OCI-LY7 (cell line): ENCODE data around the gene ACBD3. TPM values are rescaled to one million over a fixed set of nuclear protein-coding genes. Genes with fewer than 3 reads are reported as not detected.

Source experiments
- BruUV-seq: library from RNA; stranded (reverse); fragments of 400-500 nt; replicated peaks from 2 replicates; lab custom pipeline; 2021; lab: Mats Ljungman, UMichigan
- CTCF ChIA-PET: fragments of 300-600 bp; sonication (Branson Sonifier 250); formaldehyde crosslinking; loops from one replicate; lab custom pipeline; 2022; ENCODE audit warnings: antibody characterized with exemption; ENCODE audit not compliant: unreplicated experiment; lab: Charles Lee
- POLR2A ChIA-PET: fragments of 300-600 bp; sonication (Branson Sonifier 250); formaldehyde crosslinking; loops from one replicate; lab custom pipeline; 2022; ENCODE audit warnings: antibody characterized with exemption; lab: Charles Lee
- DNase-seq: peaks from one replicate; pipeline ENCODE4 v3.0.0-alpha.2; 2015; ENCODE audit warnings: low spot score
- H2AFZ ChIP-seq: fragments of 200-600 bp; sonication (generic), shearing (Covaris generic); 2 replicates; pipeline ENCODE4 v1.6.1; 2014; ENCODE audit warnings: mild to moderate bottlenecking, antibody characterized with exemption, low read length, moderate library complexity
- H3K27ac ChIP-seq: fragments of 200-600 bp; sonication (generic); 2 replicates; pipeline ENCODE4 v1.5.1; 2014; ENCODE audit warnings: mixed run types, low read depth, mild to moderate bottlenecking, moderate library complexity, low read length, inconsistent platforms; ENCODE audit not compliant: poor library complexity, severe bottlenecking
- H3K36me3 ChIP-seq: fragments of 200-600 bp; sonication (generic); 2 replicates; pipeline ENCODE4 v1.6.1; 2014; ENCODE audit warnings: mild to moderate bottlenecking, antibody characterized with exemption, low read length, moderate library complexity, mixed read lengths; ENCODE audit not compliant: insufficient read depth
- H3K4me1 ChIP-seq: fragments of 200-600 bp; sonication (generic); 2 replicates; pipeline ENCODE4 v1.5.1; 2014; ENCODE audit warnings: mild to moderate bottlenecking, low read length; ENCODE audit not compliant: insufficient read depth, poor library complexity, severe bottlenecking
- H3K4me2 ChIP-seq: fragments of 200-600 bp; sonication (generic); 2 replicates; pipeline ENCODE4 v1.6.1; 2014; ENCODE audit warnings: mild to moderate bottlenecking, low read length
- H3K4me3 ChIP-seq: fragments of 200-600 bp; sonication (generic); 2 replicates; pipeline ENCODE4 v1.5.1; 2014; ENCODE audit warnings: mild to moderate bottlenecking, low read depth, low read length; ENCODE audit not compliant: poor library complexity, severe bottlenecking
- H3K79me2 ChIP-seq: fragments of 200-600 bp; sonication (generic); 2 replicates; pipeline ENCODE4 v1.6.1; 2016; ENCODE audit warnings: low read depth, mild to moderate bottlenecking, low read length, moderate library complexity, mixed read lengths; ENCODE audit not compliant: insufficient read depth
- H3K9me2 ChIP-seq: fragments of 200-600 bp; sonication (generic); 2 replicates; pipeline ENCODE4 v1.6.1; 2016; ENCODE audit warnings: mild to moderate bottlenecking, low read length, mixed read lengths; ENCODE audit not compliant: insufficient read depth
- H3K9me3 ChIP-seq: fragments of 200-600 bp; sonication (generic); 2 replicates; pipeline ENCODE4 v1.6.1; 2014; ENCODE audit warnings: mild to moderate bottlenecking, mixed run types, low read length, mixed read lengths
- H4K20me1 ChIP-seq: fragments of 200-600 bp; sonication (generic); 2 replicates; pipeline ENCODE4 v1.6.1; 2014; ENCODE audit warnings: mild to moderate bottlenecking, antibody characterized with exemption, low read length, moderate library complexity, mixed read lengths; ENCODE audit not compliant: insufficient read depth
- EZH2phosphoT487 ChIP-seq: fragments of 200-600 bp; sonication (generic); IDR thresholded peaks from 2 replicates; pipeline ENCODE4 v1.6.1; 2018; ENCODE audit warnings: low read depth, borderline replicate concordance, mild to moderate bottlenecking, mixed run types, antibody characterized with exemption, low read length, moderate library complexity, mixed read lengths
- intact Hi-C: fragments of 100-400 bp; cut with micrococcal nuclease; formaldehyde crosslinking; loops from one replicate; pipeline ENCODE4 v1.10.0; 2022; ENCODE audit not compliant: unreplicated experiment
- total RNA-seq, 2 experiments: library from RNA; depleted of rRNA in 1 of 2; stranded (reverse); fragments of >200 nt in 1 of 2; shearing (Covaris generic) in 1 of 2; gene quantifications; 2 replicates each; pipeline ENCODE4 v1.2.3, GENCODE V29; 2014 to 2022
- TF ChIP-seq, protein P1 (sequence below): fragments of 200-600 bp; sonication (generic); conservative IDR thresholded peaks from 2 replicates; pipeline ENCODE4 v1.5.1; 2014; ENCODE audit warnings: mild to moderate bottlenecking, antibody characterized with exemption, low read length, moderate library complexity, mixed read lengths

ACBD3 gene
- total RNA-seq, 2 experiments from 2014 or later, result 30.3 to 51.7 TPM

DNA sequence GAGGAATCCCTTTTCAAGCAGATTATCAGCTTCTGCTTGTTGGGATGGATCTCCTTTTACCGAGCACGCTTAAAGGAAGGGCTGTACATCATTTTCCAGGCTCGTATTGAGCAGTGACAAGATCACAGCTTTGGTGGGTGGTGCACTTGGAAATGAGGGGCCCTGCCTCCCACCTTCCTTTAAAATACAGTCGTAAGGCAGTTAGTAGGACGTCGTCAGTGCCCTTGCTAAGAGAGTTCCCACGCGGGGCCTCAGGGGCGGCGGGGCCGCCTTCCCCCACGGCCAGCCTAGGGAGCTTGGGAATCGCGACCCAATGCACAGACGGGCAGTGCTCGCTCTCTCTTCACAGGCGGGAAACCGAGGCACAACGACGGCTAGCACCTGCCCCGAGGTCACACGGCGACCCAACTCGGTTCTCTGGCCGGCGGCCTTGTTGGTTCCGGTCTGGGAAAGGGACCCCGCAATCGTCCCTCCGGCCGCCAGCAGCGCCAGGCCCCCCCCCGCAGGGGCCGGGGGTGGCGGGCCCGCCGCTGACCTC is 65.4 kb downstream of the ACBD3 start:
- H3K4me1 ChIP-seq, result peaks cover 61% of the 10 kb centered on the region
- no peaks in the 10 kb centered on the region for H3K36me3 ChIP-seq
- ChIA-PET CTCF (interaction anchor here (0.8 kb wide), 1 partner anchor 56 kb away, joined by 7 read pairs; no protein-coding TSS in a partner anchor), POLR2A (interaction anchor here (0.7 to 1.6 kb wide), 5 partner anchors 9 to 197 kb away, joined by 3 to 10 read pairs (median 3); partner anchors contain the start of gene PYCR2)
- peak overlapping the region; percentile 75 for H3K4me3 ChIP-seq
- intact Hi-C loops, result loop anchor here (1.0 to 5.0 kb wide), 4 partner anchors 10 to 640 kb away; no protein-coding TSS in a partner anchor
- no TSS peak for BruUV-seq
- H3K9me2 ChIP-seq, result no peaks in the 10 kb centered on the region
- no peak for DNase-seq
- H4K20me1 ChIP-seq, result no peaks in the 10 kb centered on the region
- TF ChIP-seq, protein P1, sequence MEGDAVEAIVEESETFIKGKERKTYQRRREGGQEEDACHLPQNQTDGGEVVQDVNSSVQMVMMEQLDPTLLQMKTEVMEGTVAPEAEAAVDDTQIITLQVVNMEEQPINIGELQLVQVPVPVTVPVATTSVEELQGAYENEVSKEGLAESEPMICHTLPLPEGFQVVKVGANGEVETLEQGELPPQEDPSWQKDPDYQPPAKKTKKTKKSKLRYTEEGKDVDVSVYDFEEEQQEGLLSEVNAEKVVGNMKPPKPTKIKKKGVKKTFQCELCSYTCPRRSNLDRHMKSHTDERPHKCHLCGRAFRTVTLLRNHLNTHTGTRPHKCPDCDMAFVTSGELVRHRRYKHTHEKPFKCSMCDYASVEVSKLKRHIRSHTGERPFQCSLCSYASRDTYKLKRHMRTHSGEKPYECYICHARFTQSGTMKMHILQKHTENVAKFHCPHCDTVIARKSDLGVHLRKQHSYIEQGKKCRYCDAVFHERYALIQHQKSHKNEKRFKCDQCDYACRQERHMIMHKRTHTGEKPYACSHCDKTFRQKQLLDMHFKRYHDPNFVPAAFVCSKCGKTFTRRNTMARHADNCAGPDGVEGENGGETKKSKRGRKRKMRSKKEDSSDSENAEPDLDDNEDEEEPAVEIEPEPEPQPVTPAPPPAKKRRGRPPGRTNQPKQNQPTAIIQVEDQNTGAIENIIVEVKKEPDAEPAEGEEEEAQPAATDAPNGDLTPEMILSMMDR, result no peak
- no peak for TF ChIP-seq EZH2phosphoT487
- H3K27ac ChIP-seq, result peak overlapping the region; percentile 95
- H3K79me2 ChIP-seq, result no peaks in the 10 kb centered on the region
- H3K4me2 ChIP-seq, result peak overlapping the region; percentile 93
- peak overlapping the region; percentile 62; the same call in 1 of the 2 replicates for H2AFZ ChIP-seq
- no peaks in the 10 kb centered on the region for H3K9me3 ChIP-seq

DNA sequence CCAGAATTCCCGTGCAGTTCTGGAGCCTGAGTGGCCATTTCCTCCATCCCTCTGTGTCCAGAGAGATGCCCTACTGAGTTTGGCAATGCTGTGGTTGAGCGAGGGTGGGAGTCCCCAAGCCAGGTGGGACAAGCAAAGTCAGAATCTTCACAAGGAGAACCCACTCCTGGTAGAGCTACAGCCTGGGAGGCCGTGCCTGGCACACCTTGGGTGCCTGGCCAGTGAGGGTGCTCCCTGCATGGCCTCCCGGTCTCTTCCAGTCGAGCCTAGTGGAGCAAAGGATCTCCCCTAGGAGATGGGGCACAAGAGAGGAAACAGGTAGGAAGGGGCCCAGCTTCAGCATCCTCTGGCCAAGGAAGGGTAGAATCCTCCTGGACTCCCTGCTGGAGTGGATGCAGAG is 66.1 kb downstream of the ACBD3 start:
- H3K4me3 ChIP-seq, result no peak overlapping the region
- no peak overlapping the region for H3K27ac ChIP-seq
- no peaks in the 10 kb centered on the region for H3K36me3 ChIP-seq
- peaks cover 54% of the 10 kb centered on the region for H3K4me1 ChIP-seq
- H3K9me3 ChIP-seq, result no peaks in the 10 kb centered on the region
- TF ChIP-seq, protein P1, result no peak
- no peak for TF ChIP-seq EZH2phosphoT487
- H2AFZ ChIP-seq, result no peak overlapping the region
- H3K9me2 ChIP-seq, result no peaks in the 10 kb centered on the region
- no peak for DNase-seq
- no peaks in the 10 kb centered on the region for H3K79me2 ChIP-seq
- no TSS peak for BruUV-seq
- H3K4me2 ChIP-seq, result peak overlapping the region; percentile 93; the same call in 1 of the 2 replicates
- H4K20me1 ChIP-seq, result no peaks in the 10 kb centered on the region
- intact Hi-C loops, result loop anchor here (2.0 to 5.0 kb wide), 2 partner anchors 38 to 640 kb away; no protein-coding TSS in a partner anchor
- ChIA-PET POLR2A (interaction anchor here (0.7 to 1.6 kb wide), 5 partner anchors 8 to 196 kb away, joined by 3 to 10 read pairs (median 3); partner anchors contain the start of gene PYCR2), CTCF (no interaction called here)

DNA sequence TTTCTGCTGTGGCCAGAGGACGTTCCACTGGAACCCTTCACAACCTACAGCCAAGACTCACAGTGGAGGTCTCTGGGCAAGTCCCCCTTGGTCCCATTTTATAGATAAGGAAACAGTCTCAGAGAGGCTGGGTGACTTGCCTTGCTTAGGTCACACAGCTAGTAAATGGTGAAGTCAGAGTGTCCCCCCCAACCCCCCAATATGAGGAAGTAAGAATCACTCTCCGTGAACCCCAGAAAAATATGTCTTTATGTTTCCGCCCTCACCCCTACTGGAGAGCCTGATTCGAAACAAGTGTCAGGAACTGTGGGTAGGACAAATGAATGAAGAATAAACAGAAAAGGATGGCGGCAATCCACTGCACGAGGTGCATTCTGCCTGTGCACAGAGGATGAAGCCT is 67.4 kb downstream of the ACBD3 start:
- no peak overlapping the region for H3K4me3 ChIP-seq
- no peaks in the 10 kb centered on the region for H3K79me2 ChIP-seq
- intact Hi-C loops, result no loop called here
- H2AFZ ChIP-seq, result no peak overlapping the region
- no peaks in the 10 kb centered on the region for H3K9me3 ChIP-seq
- no peaks in the 10 kb centered on the region for H3K9me2 ChIP-seq
- H3K4me1 ChIP-seq, result peaks cover 41% of the 10 kb centered on the region
- CTCF ChIA-PET, result interaction anchor here (1.3 kb wide), 1 partner anchor 54 kb away, joined by 3 read pairs; no protein-coding TSS in a partner anchor
- H4K20me1 ChIP-seq, result no peaks in the 10 kb centered on the region
- no TSS peak for BruUV-seq
- H3K36me3 ChIP-seq, result no peaks in the 10 kb centered on the region
- TF ChIP-seq, protein P1, result no peak
- TF ChIP-seq EZH2phosphoT487, result no peak
- H3K27ac ChIP-seq, result no peak overlapping the region
- no peak for DNase-seq
- POLR2A ChIA-PET, result interaction anchor here (1.2 to 1.7 kb wide), 4 partner anchors 8 to 121 kb away, joined by 3 to 7 read pairs (median 4); no protein-coding TSS in a partner anchor
- H3K4me2 ChIP-seq, result no peak overlapping the region
